Peyer's patch (tissue), 4 donors: ENCODE results near the gene JTB. TPM values are rescaled to one million over a fixed set of nuclear protein-coding genes. Genes with fewer than 3 reads are reported as not detected.

ENCODE experiments used
- DNase-seq, 3 donors: peaks; one replicate each; pipeline ENCODE4 v3.0.0-alpha.2; 2017 to 2019
- H3K27ac ChIP-seq, 4 donors: fragments of 200-600 bp; sonication (generic); one replicate each; pipeline ENCODE4 v1.5.1; 2016 to 2019
- H3K27me3 ChIP-seq, 2 donors: fragments of 200-600 bp; sonication (generic); one replicate each; pipeline ENCODE4 v1.5.1; 2019
- H3K36me3 ChIP-seq, 3 donors: fragments of 200-600 bp; sonication (generic); one replicate each; pipeline ENCODE4 v1.5.1; 2016 to 2019
- H3K4me1 ChIP-seq, 4 donors: fragments of 200-600 bp; sonication (generic); one replicate each; pipeline ENCODE4 v1.5.1; 2016 to 2019
- H3K4me3 ChIP-seq, 4 donors: fragments of 200-600 bp; sonication (generic); 1 replicate in 3 of 4; 2 replicates in 1 of 4; pipeline ENCODE4 v1.5.1; 2016 to 2019; ENCODE audit warnings: mild to moderate bottlenecking in 1 of 4
- H3K9me3 ChIP-seq, 4 donors: fragments of 200-600 bp; sonication (generic); one replicate each; pipeline ENCODE4 v1.5.1; 2016 to 2019; ENCODE audit warnings: mild to moderate bottlenecking in 1 of 4
- POLR2A ChIP-seq, 2 donors: fragments of 450-650 bp; IDR thresholded peaks; one replicate each; pipeline ENCODE4 v1.5.1; 2017; ENCODE audit warnings: antibody characterized with exemption in 2 of 2, mild to moderate bottlenecking in 2 of 2, moderate library complexity in 2 of 2
- total RNA-seq, 4 donors: library from RNA; depleted of rRNA; stranded (reverse); fragments of >200 nt; gene quantifications; one replicate each; pipeline ENCODE4 v1.1.0, GENCODE V29; 2016
- TF ChIP-seq, protein P1 (sequence below), 6 experiments: fragments of 450-650 bp in 4 of 6; fragments of 200-600 bp in 2 of 6; sonication (generic) in 1 of 6; IDR thresholded peaks; one replicate each; pipeline ENCODE4 v1.5.1; 2017 to 2019; ENCODE audit warnings: antibody characterized with exemption in 6 of 6, mild to moderate bottlenecking in 3 of 6, moderate library complexity in 1 of 6

The JTB gene
- total RNA-seq, 4 donors from 2014 or later: 172 to 321 (median 193) TPM

GRCh38 chr1:153973525-153973924, 3.9 kb downstream of the JTB start:
- H3K27ac ChIP-seq: no peak overlapping the region
- no peaks in the 10 kb centered on the region for H3K27me3 ChIP-seq
- H3K4me1 ChIP-seq: peaks cover 0 to 17% (median 6%) of the 10 kb centered on the region in 4 donors
- H3K36me3 ChIP-seq: peaks cover 0 to 12% (median 0%) of the 10 kb centered on the region in 3 donors
- DNase-seq: no peak
- no peak overlapping the region for H3K4me3 ChIP-seq
- TF ChIP-seq POLR2A (IDR thresholded peaks at IDR 0.05): no peak
- TF ChIP-seq, protein P1, sequence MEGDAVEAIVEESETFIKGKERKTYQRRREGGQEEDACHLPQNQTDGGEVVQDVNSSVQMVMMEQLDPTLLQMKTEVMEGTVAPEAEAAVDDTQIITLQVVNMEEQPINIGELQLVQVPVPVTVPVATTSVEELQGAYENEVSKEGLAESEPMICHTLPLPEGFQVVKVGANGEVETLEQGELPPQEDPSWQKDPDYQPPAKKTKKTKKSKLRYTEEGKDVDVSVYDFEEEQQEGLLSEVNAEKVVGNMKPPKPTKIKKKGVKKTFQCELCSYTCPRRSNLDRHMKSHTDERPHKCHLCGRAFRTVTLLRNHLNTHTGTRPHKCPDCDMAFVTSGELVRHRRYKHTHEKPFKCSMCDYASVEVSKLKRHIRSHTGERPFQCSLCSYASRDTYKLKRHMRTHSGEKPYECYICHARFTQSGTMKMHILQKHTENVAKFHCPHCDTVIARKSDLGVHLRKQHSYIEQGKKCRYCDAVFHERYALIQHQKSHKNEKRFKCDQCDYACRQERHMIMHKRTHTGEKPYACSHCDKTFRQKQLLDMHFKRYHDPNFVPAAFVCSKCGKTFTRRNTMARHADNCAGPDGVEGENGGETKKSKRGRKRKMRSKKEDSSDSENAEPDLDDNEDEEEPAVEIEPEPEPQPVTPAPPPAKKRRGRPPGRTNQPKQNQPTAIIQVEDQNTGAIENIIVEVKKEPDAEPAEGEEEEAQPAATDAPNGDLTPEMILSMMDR (IDR thresholded peaks at IDR 0.05): no peak
- no peaks in the 10 kb centered on the region for H3K9me3 ChIP-seq

GRCh38 chr1:153973071-153973470, 4.4 kb downstream of the JTB start:
- DNase-seq: no peak
- no peak for TF ChIP-seq POLR2A (IDR thresholded peaks at IDR 0.05)
- TF ChIP-seq, protein P1 (IDR thresholded peaks at IDR 0.05): no peak
- Histone ChIP-seq H3K9me3 (no peaks in the 10 kb centered on the region), H3K27ac (no peak overlapping the region), H3K36me3 (peaks cover 0 to 12% (median 0%) of the 10 kb centered on the region in 3 donors), H3K4me1 (peaks cover 0 to 18% (median 6%) of the 10 kb centered on the region in 4 donors), H3K27me3 (no peaks in the 10 kb centered on the region), H3K4me3 (no peak overlapping the region)

DNA sequence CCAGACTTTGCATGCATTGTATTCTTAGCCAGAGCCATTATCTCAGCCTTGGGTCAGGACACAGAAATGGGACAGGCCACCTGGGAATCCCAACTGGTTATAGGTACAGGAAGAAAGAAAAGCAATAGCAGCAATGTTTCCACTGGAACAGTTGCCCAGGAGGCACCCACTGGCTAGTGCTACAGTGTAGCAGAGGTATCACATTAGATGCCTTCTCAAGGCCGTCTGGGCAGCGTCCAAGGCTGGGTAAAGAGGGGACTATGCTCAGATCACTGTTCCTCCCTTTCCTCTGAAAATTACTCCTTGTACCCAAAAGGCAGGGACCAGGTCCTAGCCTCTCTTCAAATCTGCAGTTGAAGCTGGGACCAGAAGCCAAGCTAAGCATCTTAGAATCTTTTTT, 7.1 kb downstream of the JTB start:
- Histone ChIP-seq H3K4me3 (no peak overlapping the region), H3K27me3 (no peaks in the 10 kb centered on the region), H3K9me3 (no peaks in the 10 kb centered on the region), H3K4me1 (peaks cover 0 to 21% (median 2%) of the 10 kb centered on the region in 4 donors), H3K36me3 (peaks cover 0 to 12% (median 0%) of the 10 kb centered on the region in 3 donors), H3K27ac (no peak overlapping the region)
- TF ChIP-seq, protein P1 (IDR thresholded peaks at IDR 0.05): no peak
- no peak for TF ChIP-seq POLR2A (IDR thresholded peaks at IDR 0.05)
- no peak for DNase-seq

- Histone ChIP-seq H3K27me3 (no peaks in the 10 kb centered on the region), H3K4me3 (no peak overlapping the region), H3K27ac (no peak overlapping the region), H3K9me3 (no peaks in the 10 kb centered on the region), H3K4me1 (peaks cover 0 to 30% (median 5%) of the 10 kb centered on the region in 4 donors), H3K36me3 (peaks cover 0 to under 1% (median 0%) of the 10 kb centered on the region in 3 donors)
- TF ChIP-seq, protein P1 (IDR thresholded peaks at IDR 0.05): no peak
- TF ChIP-seq POLR2A (IDR thresholded peaks at IDR 0.05): no peak
- DNase-seq: no peak
These were observed 8.5 kb downstream of the JTB start for GRCh38 chr1:153968972-153969371.

GRCh38 chr1:153968408-153968807, 9.1 kb downstream of the JTB start:
- Histone ChIP-seq H3K4me3 (peak overlapping the region; percentile 51 to 82 (median 56)), H3K27ac (peak overlapping the region; percentile 84 to 91 (median 87)), H3K36me3 (no peaks in the 10 kb centered on the region), H3K9me3 (no peaks in the 10 kb centered on the region), H3K4me1 (peaks cover 0 to 31% (median 5%) of the 10 kb centered on the region in 4 donors), H3K27me3 (no peaks in the 10 kb centered on the region)
- DNase-seq: no peak
- TF ChIP-seq, protein P1 (IDR thresholded peaks at IDR 0.05): no peak
- no peak for TF ChIP-seq POLR2A (IDR thresholded peaks at IDR 0.05)

GRCh38 chr1:153968000-153968363, 9.5 kb downstream of the JTB start:
- H3K9me3 ChIP-seq: no peaks in the 10 kb centered on the region
- peak; percentile 43 to 74 (median 69) for DNase-seq
- H3K4me3 ChIP-seq: peak overlapping the region; percentile 51 to 82 (median 56)
- H3K27me3 ChIP-seq: no peaks in the 10 kb centered on the region
- peaks cover 0 to 31% (median 5%) of the 10 kb centered on the region in 4 donors for H3K4me1 ChIP-seq
- H3K27ac ChIP-seq: peak overlapping the region; percentile 84 to 91 (median 87)
- peak in 1 of 2 donors; percentile 6 for TF ChIP-seq POLR2A (IDR thresholded peaks at IDR 0.05)
- TF ChIP-seq, protein P1 (IDR thresholded peaks at IDR 0.05): no peak
- H3K36me3 ChIP-seq: no peaks in the 10 kb centered on the region
